GM19452 (cell line): Measurements from ENCODE around the gene TACC2.
"Not testable (repeated sequence)": the region's sequence is repeated elsewhere in the genome, so short reads cannot be mapped to it uniquely, and the experiment has no call there.

ENCODE experiments used
- ATAC-seq: cut with Tn5 transposase; IDR thresholded peaks from one replicate; pipeline ENCODE4 v1.9.1; 2021; ENCODE audit not compliant: unreplicated experiment

TACC2 gene

GRCh38 chr10:122057841-122058413, 69.0 kb downstream of the TACC2 start:
- no peak for ATAC-seq

- ATAC-seq, result no peak
Measured at GRCh38 chr10:122060250-122060649, 71.3 kb downstream of the TACC2 start.

- ATAC-seq, result no peak
Measured at GRCh38 chr10:122062831-122063674, 74.1 kb downstream of the TACC2 start.

GRCh38 chr10:122066337-122066939, 77.5 kb downstream of the TACC2 start:
- not testable (repeated sequence) for ATAC-seq

GRCh38 chr10:122068844-122069243, 79.9 kb downstream of the TACC2 start:
- no peak for ATAC-seq

GRCh38 chr10:122072491-122072890, 83.5 kb downstream of the TACC2 start:
- no peak for ATAC-seq

GRCh38 chr10:122073508-122073907, 84.5 kb downstream of the TACC2 start:
- no peak for ATAC-seq

GRCh38 chr10:122075171-122075570, 86.2 kb downstream of the TACC2 start:
- no peak for ATAC-seq

- not testable (repeated sequence) for ATAC-seq
Measured at GRCh38 chr10:122075876-122076275, 86.9 kb downstream of the TACC2 start.

GRCh38 chr10:122077311-122077875, 88.4 kb downstream of the TACC2 start:
- no peak for ATAC-seq

- ATAC-seq, result no peak
Measured at GRCh38 chr10:122078326-122078725, 89.4 kb downstream of the TACC2 start.

- ATAC-seq, result no peak
Measured at GRCh38 chr10:122078965-122079795, 90.2 kb downstream of the TACC2 start.

- no peak for ATAC-seq
Measured at GRCh38 chr10:122082616-122083477, 93.9 kb downstream of the TACC2 start.

GRCh38 chr10:122083478-122084025, 94.6 kb downstream of the TACC2 start:
- no peak for ATAC-seq

- ATAC-seq, result no peak
Measured at GRCh38 chr10:122084286-122085041, 95.5 kb downstream of the TACC2 start.

- no peak for ATAC-seq
Measured at GRCh38 chr10:122085423-122085911, 96.5 kb downstream of the TACC2 start.

- no peak for ATAC-seq
Measured at GRCh38 chr10:122086416-122087240, 97.7 kb downstream of the TACC2 start.

- ATAC-seq, result no peak
Measured at GRCh38 chr10:122087436-122087835, 98.5 kb downstream of the TACC2 start.
